HS-27A (cell line): ENCODE measurements around the gene KRCC1.
"Not testable (repeated sequence)": the region's sequence is repeated elsewhere in the genome, so short reads cannot be mapped to it uniquely, and the experiment has no call there.

Experiments used
- DNase-seq: peaks from one replicate; pipeline ENCODE4 v3.0.0-alpha.2; 2012; ENCODE audit warnings: low read depth, missing footprints

Gene KRCC1

DNA sequence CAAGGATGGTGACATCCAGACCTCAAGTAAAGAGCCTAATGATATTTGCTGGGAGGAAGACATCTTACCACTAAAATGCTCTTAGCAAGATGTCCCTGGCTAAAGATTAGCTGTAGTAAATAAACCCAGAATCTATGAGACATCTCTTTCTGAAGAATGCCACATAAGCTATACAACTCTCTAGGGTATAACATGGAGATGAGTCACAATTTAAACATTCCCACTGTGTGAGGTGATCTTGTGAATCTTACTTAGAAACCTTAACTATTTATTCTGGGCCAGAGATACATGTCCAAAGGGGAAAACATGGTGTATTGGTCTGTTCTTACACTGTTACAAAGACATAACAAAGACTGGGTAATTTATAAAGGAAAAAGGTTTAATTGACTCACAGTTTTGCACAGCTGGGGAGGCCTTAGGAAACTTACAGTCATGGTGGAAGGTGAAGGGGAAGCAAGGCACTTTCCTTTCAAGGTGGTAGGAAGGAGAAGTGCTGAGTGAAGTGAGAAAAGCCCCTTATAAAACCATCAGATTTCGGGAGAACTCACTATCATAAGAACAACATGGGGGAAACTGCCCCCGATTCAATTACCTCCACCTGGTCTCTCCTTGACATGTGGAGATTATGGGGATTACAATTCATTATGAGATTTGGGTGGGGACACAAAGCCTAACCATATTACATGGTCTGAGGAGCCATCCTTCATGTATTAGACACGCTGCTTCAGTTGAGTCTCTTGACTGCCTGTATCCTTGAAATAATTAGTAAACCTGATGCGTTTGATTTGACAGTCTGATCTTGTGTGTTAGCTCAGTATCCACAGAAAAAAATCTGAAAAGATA is 17.1 kb downstream of the KRCC1 start:
- DNase-seq: peak; percentile 56

- no peak for DNase-seq
Observed at GRCh38 chr2:88036606-88037005, 19.0 kb downstream of the KRCC1 start.

GRCh38 chr2:88036182-88036581 is 19.4 kb downstream of the KRCC1 start:
- DNase-seq: no peak

GRCh38 chr2:88032070-88032702 is 23.4 kb downstream of the KRCC1 start:
- no peak for DNase-seq

GRCh38 chr2:88028931-88029330 is 26.7 kb downstream of the KRCC1 start:
- no peak for DNase-seq

DNA sequence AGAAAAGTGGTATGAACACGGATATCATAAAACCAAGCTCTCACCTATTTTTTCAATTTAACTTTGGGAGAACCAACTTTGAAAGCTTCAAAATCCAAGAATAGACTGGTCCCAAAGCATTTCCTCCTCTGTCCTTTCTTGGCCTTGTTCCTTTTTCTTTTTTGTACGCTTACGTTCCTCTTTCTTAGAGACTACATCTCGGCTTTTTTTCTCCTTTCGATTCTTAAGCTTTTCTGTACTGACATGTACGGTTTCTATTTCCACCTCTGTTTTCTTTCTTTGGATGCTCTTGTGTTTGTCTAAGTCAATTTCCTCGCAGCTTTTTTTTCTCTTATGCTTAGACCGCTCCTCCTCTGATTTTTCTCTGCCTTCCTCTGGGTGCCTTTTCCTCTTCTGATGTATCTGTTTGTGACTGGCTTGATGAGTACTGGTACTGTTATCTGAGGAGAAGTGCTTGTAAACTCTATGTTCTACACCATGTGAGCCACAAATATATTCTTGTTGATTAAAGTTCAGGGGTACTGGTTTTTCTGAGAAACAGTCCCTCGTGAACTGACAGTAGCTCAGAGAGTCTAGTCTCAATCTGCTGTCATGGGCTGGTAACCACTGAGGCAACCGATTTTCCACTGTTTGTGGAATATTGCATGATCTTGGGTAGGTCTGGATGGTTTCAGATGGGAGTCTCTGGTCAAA is 27.7 kb downstream of the KRCC1 start:
- no peak for DNase-seq

DNA sequence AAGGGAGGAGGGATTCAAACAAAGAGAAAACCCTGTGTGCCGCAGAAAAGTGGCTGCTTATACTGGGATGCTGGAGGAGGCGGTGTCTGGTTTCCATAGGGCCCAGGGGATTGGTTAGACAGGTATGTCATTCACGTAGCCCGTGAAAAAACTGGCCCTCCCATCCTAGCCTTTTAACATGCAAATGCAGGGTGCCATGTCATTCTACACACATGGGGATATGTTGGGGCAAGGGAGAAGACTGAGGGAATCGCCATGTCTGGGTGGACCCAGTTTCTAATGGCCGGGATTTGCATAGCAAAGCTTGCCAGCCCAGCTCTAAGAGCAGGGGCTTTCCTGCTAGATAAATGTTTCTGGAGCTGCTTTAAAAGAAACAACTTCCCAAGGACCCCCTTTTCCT is 31.1 kb downstream of the KRCC1 start:
- no peak for DNase-seq

DNA sequence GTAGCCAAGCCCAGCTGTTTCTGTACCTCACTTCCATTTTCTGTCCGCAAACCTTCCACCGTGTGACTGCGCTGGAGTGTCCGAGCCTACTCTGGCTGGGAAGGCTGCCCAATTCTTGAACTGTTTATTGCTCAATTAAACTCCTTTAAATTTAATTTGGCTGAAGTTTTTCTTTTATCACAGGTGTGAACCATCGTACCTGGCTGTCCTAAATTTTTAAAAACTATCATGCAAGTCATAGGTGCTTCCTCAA is 33.0 kb downstream of the KRCC1 start:
- no peak for DNase-seq

- no peak for DNase-seq
Observed at GRCh38 chr2:88019985-88020384, 35.6 kb downstream of the KRCC1 start.

DNA sequence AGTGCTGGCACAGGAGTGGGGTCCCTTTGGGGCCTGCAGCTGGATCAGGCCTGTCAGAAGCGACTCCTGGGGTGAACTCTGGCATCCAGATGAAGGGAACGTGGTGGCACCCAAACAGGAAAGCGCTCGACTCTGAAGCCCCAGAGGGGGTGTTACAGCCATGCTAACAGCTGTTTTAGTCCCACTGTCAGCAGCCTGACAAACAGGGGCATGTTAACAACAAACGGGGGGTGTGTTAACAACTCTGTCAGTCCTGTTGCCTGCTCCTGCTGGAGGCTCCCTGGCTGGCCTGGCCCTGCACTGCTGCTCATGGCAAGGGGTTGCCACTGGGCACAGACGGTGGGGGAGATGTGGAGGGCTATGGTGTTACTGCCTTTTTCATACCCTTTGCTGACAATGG is 36.7 kb downstream of the KRCC1 start:
- no peak for DNase-seq

DNA sequence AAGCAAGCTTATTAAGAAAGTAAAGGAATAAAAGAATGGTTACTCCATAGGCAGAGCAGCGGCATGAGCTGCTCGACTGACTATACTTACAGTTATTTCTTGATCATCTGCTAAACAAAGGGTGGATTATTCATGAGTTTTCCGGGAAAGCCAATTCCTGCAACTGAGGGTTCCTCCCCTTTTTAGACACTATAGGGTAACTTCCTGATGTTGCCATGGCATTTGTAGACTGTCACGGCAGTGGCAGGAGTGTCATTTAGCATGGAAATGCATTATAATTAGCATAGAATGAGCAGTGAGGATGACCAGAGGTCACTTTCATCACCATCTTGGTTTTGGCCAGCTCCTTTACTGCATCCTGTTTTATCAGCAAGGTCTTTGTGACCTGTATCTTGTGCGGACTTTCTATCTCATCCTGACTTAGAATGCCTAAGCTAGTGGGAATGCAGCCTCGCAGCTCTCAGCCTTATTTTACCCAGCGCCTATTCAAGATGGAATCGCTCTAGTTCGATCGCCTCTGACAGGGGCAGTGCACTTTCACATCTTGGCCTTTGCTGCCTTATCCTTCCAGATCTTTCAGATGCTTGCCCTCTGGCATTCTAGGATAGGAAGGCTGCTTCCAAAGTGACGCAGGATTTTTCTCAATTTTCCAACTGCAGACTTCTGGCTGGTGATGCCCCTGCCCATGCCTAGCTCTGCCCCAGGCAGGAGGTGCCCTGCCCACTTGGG is 37.3 kb downstream of the KRCC1 start:
- DNase-seq: not testable (repeated sequence)

GRCh38 chr2:88017780-88018038 is 37.9 kb downstream of the KRCC1 start:
- not testable (repeated sequence) for DNase-seq

DNA sequence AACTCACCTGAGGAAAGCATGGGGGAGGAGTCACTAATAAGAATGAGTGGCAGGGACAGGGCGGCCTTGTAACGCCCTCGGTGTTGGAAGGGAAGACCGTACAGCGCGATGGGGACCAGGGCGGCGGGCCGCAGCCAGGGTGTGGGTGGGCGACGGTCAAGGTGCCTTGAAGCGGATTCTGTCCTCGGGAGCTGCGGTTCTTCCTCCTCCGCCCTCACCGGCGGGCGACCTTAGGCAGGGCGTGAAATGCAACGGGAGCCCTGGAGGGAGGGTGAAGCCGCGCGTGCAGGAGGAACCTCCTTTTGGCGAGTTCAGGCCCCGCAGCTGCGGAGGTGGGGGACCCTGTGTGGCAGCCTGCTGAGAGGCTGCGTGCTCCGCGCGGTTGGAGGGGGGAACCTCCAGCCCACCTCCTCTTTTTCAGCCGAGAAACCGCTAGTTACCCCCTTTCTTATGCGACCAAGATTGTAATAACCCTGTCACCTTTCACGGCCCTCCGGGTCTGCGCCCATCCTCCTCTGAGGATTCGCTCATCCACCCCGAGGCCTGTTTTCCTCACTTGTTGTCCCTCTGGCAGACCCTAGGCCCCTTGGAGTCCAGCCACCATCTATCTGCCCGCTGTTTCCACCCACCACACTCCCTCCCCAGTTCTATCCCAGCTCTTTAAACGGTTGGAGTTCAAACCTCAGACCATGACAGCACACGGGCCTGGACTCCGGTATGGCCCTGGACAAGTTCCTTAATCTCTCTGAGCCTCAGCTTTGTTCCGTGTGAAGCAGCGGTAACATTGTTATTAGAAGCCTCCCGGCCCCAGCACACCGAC is 38.4 kb downstream of the KRCC1 start:
- DNase-seq: no peak

- DNase-seq: no peak
Observed at GRCh38 chr2:88016086-88016959, 39.3 kb downstream of the KRCC1 start, which contains the start of gene RNU2-63P. TSS of gene RNU2-63P (minus strand) at chr2:88016547.

- DNase-seq: no peak
Observed at GRCh38 chr2:88011011-88011410, 44.6 kb downstream of the KRCC1 start.

DNA sequence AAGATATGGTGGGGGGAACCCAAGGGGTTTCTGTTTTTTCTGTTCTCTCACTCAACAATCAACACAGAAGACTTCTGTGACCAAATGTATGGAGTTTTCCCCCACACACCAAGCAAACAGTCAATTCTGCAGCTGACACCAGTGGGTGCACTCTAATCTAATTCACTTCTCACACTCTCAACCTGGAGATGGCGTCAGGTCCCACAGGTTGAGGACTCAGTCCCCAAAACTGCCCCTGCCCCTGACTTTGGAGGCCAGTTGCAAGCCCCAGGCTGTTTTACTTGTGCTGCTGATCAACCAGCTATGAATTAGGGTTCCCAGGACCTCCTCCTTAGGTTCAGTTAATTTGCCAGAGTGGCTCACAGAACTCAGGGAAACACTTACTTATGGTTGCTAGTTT is 45.4 kb downstream of the KRCC1 start:
- no peak for DNase-seq

DNA sequence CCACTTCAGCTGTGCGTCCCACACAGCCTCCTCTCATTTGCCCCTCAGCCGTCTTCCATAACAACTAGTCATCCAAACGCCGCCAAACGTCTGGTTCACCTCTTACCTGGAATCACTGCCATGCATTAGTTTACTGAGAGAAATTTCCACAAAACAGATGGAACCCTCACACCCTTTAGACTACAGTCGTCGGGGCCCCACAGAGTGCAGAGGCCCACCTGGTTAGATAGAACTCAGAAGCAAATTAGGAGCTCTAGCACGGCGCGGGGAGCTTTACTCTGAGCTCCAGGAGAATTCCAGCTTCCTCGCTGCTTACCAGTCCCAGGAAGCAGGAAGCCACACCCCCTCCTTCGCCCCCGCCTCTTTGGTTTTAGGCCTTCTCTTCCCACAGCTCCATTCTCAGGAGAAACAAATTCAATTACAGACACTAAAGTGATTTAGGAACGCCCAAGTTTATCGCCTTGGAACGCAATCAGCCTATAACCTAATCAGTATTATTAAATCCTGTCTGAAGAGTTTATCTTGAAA is 48.6 kb downstream of the KRCC1 start:
- no peak for DNase-seq

DNA sequence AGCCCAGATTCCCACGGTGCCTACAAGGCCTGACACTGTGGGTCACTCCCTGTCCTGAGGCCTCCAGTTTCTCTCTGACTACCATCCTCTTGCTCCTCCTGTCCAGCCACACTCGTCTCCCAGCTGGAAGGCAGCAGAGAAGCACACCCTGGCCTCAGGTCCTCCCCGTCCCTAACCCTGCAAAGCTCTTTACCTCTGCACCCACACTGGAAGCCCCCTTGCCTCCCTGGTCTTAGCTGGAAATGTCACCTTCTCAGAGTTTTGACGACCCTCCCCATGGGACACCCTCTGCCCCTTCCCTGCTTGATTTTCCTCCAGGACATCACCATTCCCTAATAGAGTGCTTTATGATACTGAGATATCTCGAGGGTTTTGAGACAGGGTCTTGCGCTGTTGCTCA is 49.8 kb downstream of the KRCC1 start:
- DNase-seq: no peak

DNA sequence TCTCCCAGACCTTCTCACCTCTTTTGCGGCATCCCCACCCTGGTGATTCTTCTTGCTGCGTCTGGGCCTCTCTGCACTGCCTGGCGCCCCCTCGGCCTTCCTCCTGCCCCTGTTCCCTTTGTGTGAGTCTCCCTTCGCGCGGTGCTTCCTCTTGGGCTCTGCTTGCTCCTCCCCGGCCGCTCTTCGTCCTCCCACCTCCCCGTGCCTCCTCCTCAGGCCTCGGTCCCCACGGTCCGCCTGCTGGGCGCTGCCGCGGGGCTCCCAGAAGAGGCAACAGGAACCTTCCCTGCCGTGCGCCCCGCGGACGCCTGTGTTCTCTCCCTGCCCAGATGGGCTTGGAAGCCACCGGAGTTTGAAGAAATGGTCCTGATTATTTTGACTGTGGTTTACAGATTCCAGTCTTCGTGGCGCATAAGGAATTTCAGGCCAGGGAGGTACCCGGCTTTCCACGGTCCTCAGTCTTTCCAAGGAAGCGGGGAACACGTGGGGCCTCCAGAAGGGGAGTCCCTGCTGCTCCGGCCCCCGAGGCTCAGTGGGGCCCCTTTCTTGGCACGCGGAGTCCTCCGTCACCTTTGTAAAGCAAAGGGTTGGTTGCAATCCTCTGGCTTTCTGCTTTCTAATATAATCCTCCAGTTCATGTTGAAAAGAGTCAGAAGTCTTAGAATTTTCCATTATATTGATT is 52.4 kb downstream of the KRCC1 start:
- DNase-seq: no peak

GRCh38 chr2:88002359-88002707 is 53.2 kb downstream of the KRCC1 start:
- no peak for DNase-seq
